Muscle of leg (tissue), 11 donors: ENCODE measurements around the gene XPNPEP3. TPM values are rescaled to one million over a fixed set of nuclear protein-coding genes. Genes with fewer than 3 reads are reported as not detected.

ENCODE experiments used
- DNase-seq: peaks from one replicate; pipeline ENCODE4 v3.0.0; 2013
- H3K27ac ChIP-seq: one replicate; pipeline ENCODE4 v1.5.1; 2013; ENCODE audit warnings: mild to moderate bottlenecking, low read length, control low read depth
- H3K27me3 ChIP-seq: one replicate; pipeline ENCODE4 v1.6.1; 2013; ENCODE audit warnings: low read length; ENCODE audit not compliant: control insufficient read depth, insufficient read depth
- H3K36me3 ChIP-seq: one replicate; pipeline ENCODE4 v1.6.1; 2013; ENCODE audit warnings: low read length; ENCODE audit not compliant: control insufficient read depth, insufficient read depth
- H3K4me1 ChIP-seq: one replicate; pipeline ENCODE4 v1.6.1; 2013; ENCODE audit warnings: low read length; ENCODE audit not compliant: control insufficient read depth, insufficient read depth
- H3K4me3 ChIP-seq: one replicate; pipeline ENCODE4 v1.5.1; 2013; ENCODE audit warnings: low read length, control low read depth
- H3K9me3 ChIP-seq: replicated peaks from 2 replicates; pipeline ENCODE4 v1.6.1; 2013; ENCODE audit warnings: low read depth, low read length; ENCODE audit not compliant: control insufficient read depth
- WGBS: methylation state at CpG from one replicate; pipeline ENCODE4 v1.1.5; 2013; ENCODE audit warnings: missing lambda C conversion rate; ENCODE audit not compliant: insufficient coverage; 5-methylcytosine and 5-hydroxymethylcytosine counted together
- polyA plus RNA-seq, 8 donors: library from polyadenylated mRNA; unstranded; fragments of 120-200 nt; gene quantifications; one replicate each; pipeline versions ENCODE4 v1.2.1 to v1.2.3, GENCODE V29; 2013; ENCODE audit warnings: inconsistent platforms in 1 of 8, low replicate concordance in 1 of 8; ENCODE audit not compliant: insufficient read length in 8 of 8, insufficient read depth in 1 of 8
- total RNA-seq: library from RNA; stranded (reverse); fragments of 120-200 nt; gene quantifications from one replicate; pipeline ENCODE4 v1.2.4, GENCODE V29; 2013

Gene XPNPEP3
- total and polyA plus RNA-seq, 9 donors: 7.8 to 12.8 (median 10.1) TPM

DNA sequence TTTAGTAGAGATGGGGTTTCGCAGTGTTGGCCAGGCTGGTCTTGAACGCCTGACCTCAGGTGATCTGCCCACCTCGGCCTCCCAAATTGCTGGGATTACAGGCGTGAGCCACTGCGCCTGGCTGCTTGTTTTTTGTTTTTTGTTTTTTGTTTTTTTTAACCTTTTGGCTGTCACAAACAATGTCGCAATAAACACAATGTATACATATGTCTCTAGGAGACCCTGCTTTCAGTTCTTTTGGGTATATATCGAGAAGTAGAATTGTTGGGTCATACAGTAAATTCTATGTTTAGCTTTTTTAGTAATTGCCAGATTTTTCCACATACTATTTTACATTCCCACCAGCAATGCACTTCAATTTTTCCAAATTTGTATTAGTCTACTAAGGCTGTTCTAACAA, 122.2 kb downstream of the XPNPEP3 start:
- H3K36me3 ChIP-seq: no peaks in the 10 kb centered on the region
- H3K27ac ChIP-seq: no peak overlapping the region
- peaks cover 8% of the 10 kb centered on the region for H3K4me1 ChIP-seq
- no peaks in the 10 kb centered on the region for H3K9me3 ChIP-seq
- no peak for DNase-seq
- WGBS: 93% methylated on average over 3 of the region's 7 CpGs
- H3K4me3 ChIP-seq: no peak overlapping the region
- no peaks in the 10 kb centered on the region for H3K27me3 ChIP-seq

DNA sequence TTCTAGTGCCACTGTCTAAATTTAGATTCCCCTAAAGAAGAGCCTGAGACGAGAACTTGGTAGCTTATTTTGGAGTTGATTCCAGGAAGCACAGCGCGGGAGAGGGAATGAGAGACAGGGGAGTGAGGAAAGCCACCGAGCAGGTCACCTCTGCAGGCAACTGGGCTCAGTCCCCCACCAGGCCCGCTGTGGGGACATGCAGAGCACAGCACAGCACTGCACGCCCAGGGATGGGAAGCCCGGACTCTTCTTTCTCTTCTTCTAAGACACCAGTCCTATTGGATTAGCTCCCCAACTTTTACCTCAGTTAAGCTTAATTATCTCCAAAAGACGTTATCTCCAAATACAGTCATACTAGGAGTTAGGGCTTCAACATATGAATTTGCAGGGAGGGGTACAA, 122.9 kb downstream of the XPNPEP3 start:
- H3K27me3 ChIP-seq: no peaks in the 10 kb centered on the region
- WGBS: 70% methylated on average over 3 of the region's 8 CpGs
- peaks cover 8% of the 10 kb centered on the region for H3K4me1 ChIP-seq
- H3K9me3 ChIP-seq: no peaks in the 10 kb centered on the region
- H3K27ac ChIP-seq: no peak overlapping the region
- H3K4me3 ChIP-seq: no peak overlapping the region
- no peaks in the 10 kb centered on the region for H3K36me3 ChIP-seq
- DNase-seq: no peak

Other genes starting within 250 kb of the XPNPEP3 start
- 19.0 TPM for gene MRTFA, start 220.4 kb upstream of the XPNPEP3 start, total RNA-seq
- gene MRTFA, start 220.4 kb upstream of the XPNPEP3 start, polyA plus RNA-seq: 10 to 100 TPM; 21.5 to 35.7 (median 30.1) TPM
- gene MCHR1, start 177.7 kb upstream of the XPNPEP3 start, total RNA-seq: 0.27 TPM
- gene MCHR1, start 177.7 kb upstream of the XPNPEP3 start, polyA plus RNA-seq: under 1 TPM; 0.14 to 0.56 (median 0.25) TPM
- 19.2 TPM for gene SLC25A17, start 37.8 kb upstream of the XPNPEP3 start, total RNA-seq
- 10 to 100 TPM; 19.5 to 25.8 (median 22.4) TPM for gene SLC25A17, start 37.8 kb upstream of the XPNPEP3 start, polyA plus RNA-seq
- 347 TPM for gene ST13, start 509 bp upstream of the XPNPEP3 start, total RNA-seq
- 100 to 1,000 TPM; 353 to 484 (median 435) TPM for gene ST13, start 509 bp upstream of the XPNPEP3 start, polyA plus RNA-seq
- gene DNAJB7, start 5.0 kb downstream of the XPNPEP3 start, total RNA-seq: not detected
- under 1 TPM; 0.13 to 0.76 (median 0.34) TPM for gene DNAJB7, start 5.0 kb downstream of the XPNPEP3 start, polyA plus RNA-seq
- gene RBX1, start 94.2 kb downstream of the XPNPEP3 start, total RNA-seq: 66.3 TPM
- gene RBX1, start 94.2 kb downstream of the XPNPEP3 start, polyA plus RNA-seq: 10 to 100 TPM; 66.1 to 79.8 (median 73.5) TPM
- gene EP300, start 235.4 kb downstream of the XPNPEP3 start, total RNA-seq: 34.8 TPM
- 10 to 100 TPM; 27.6 to 48.0 (median 33.8) TPM for gene EP300, start 235.4 kb downstream of the XPNPEP3 start, polyA plus RNA-seq